ENCODE results near the gene GNG2. TPM values are rescaled to one million over a fixed set of nuclear protein-coding genes. Genes with fewer than 3 reads are reported as not detected.

The GNG2 gene
- total RNA-seq, 1 experiment from 2014 or later = 7.0 TPM

GRCh38 chr14:51990488-51990887, 130.1 kb downstream of the GNG2 start:
- no CpG with 5 or more reads among the region's 3 CpGs for WGBS (ENCODE audit: extremely low coverage, insufficient read length, low lambda C conversion rate)
- H3K27ac Mint-ChIP-seq = no peak overlapping the region

More at GRCh38 chr14:51990488-51990887, 130.1 kb downstream of the GNG2 start:
- Histone ChIP-seq H3K4me1 (ENCODE audit: insufficient read depth, low read length) (no peaks in the 10 kb centered on the region), H3K18ac (ENCODE audit: insufficient read length, low read depth, low read length) (no peak overlapping the region), H3K9me3 (ENCODE audit: control insufficient read depth, low read depth, low read length) (no peaks in the 10 kb centered on the region), H3K27me3 (ENCODE audit: insufficient read depth, low read length) (no peaks in the 10 kb centered on the region), H3K4me2 (ENCODE audit: insufficient read depth, insufficient read length, low read length) (peak overlapping the region; percentile 98), H3K9ac (ENCODE audit: extremely low read depth, insufficient read length, low read length) (peak overlapping the region; percentile 98), H3K79me1 (ENCODE audit: insufficient read depth, low read depth, low read length, poor library complexity, severe bottlenecking) (no peaks in the 10 kb centered on the region), H2AK5ac (ENCODE audit: insufficient read length, low read length) (no peak overlapping the region), H3K27ac (ENCODE audit: insufficient read length, low read depth, low read length) (no peak overlapping the region), H2BK12ac (ENCODE audit: insufficient read length, low read depth, low read length) (no peak overlapping the region), H2AFZ (ENCODE audit: low read length) (no peak overlapping the region), H4K20me1 (ENCODE audit: control insufficient read depth, insufficient read depth, insufficient read length) (no peaks in the 10 kb centered on the region), H3K23me2 (ENCODE audit: insufficient read length, low read depth, low read length, poor library complexity, severe bottlenecking) (peaks cover 5% of the 10 kb centered on the region), H2BK5ac (ENCODE audit: insufficient read length, low read length) (no peak overlapping the region), H2BK120ac (ENCODE audit: low read depth, low read length, poor library complexity, severe bottlenecking) (no peak overlapping the region), H2BK15ac (ENCODE audit: low read depth, low read length) (no peak overlapping the region), H3K14ac (ENCODE audit: insufficient read depth, low read length) (no peak overlapping the region), H3T11ph (ENCODE audit: low read length) (no peak overlapping the region), H3K79me2 (ENCODE audit: insufficient read depth, low read length) (peaks cover 8% of the 10 kb centered on the region; the same call in 1 of the 2 replicates), H3K23ac (ENCODE audit: insufficient read length, low read depth, low read length) (no peak overlapping the region), H2BK20ac (ENCODE audit: low read depth, low read length, poor library complexity, severe bottlenecking) (no peak overlapping the region), H4K91ac (ENCODE audit: insufficient read length, low read depth, low read length) (no peak overlapping the region), H4K8ac (replicated peaks; ENCODE audit: insufficient read length, low read depth, low read length) (no peak overlapping the region), H4K5ac (ENCODE audit: insufficient read length, low read depth, low read length) (no peak overlapping the region), H3K4ac (ENCODE audit: low read depth, low read length) (no peak overlapping the region), H3K56ac (ENCODE audit: insufficient read length, low read depth, low read length) (no peak overlapping the region)
- Mint-ChIP-seq H3K4me1 (peaks cover 5 to 10% of the 10 kb centered on the region in 2 experiments), H3K27me3 (ENCODE audit: low read depth) (no peaks in the 10 kb centered on the region), H3K9me3 (no peaks in the 10 kb centered on the region), H3K36me3 (ENCODE audit: insufficient read depth in 1 of 3, low read depth in 3 of 3) (peaks cover 23 to 41% (median 38%) of the 10 kb centered on the region in 3 experiments; a peak in 6 of 7 replicates), H3K4me3 (peak overlapping the region; percentile 87 to 98)
- TF ChIP-seq CTCF (conservative IDR thresholded peaks at IDR 0.05) = no peak
- no peak for DNase-seq
